Measurements from ENCODE around the gene SHMT2.

The SHMT2 gene

DNA sequence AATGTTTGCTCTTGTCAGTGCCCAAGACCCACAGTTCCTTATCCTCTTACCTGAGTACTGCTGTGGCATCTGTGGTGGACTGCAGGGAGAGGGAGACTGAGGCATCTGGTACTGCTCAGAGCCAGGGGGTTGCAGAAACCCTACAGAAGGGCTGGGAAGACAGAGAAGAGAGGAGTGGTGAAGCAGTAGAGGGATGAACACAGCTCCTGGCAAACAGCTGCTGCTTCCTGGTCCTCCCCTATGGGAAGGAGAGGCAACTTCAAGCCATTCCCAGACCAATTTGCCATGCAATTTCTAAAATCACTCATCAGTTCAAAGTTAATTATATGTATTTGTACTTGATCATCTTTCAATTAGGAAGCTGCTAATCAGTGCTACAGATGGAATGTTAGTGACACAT is 37.2 kb downstream of the SHMT2 start:
- H3K27ac ChIP-seq (replicated peaks) = no peak overlapping the region

GRCh38 chr12:57268264-57268663 is 38.8 kb downstream of the SHMT2 start:
- no peak overlapping the region; the same call in 1 of the 2 replicates for H3K27ac ChIP-seq (replicated peaks)
- H3K4me3 ChIP-seq (replicated peaks; ENCODE audit: insufficient read depth, low read length) = no peak overlapping the region
- peak; percentile 15 to 23 for DNase-seq (ENCODE audit: low read depth in 1 of 2, low spot score in 1 of 2)
- TF ChIP-seq SPI1 (IDR thresholded peaks at IDR 0.05; ENCODE audit: borderline replicate concordance, low read depth) (no peak), POLR2AphosphoS5 (IDR thresholded peaks at IDR 0.05; ENCODE audit: low read depth) (no peak), GABPA (IDR thresholded peaks at IDR 0.05; ENCODE audit: low read depth) (no peak)
- TF ChIP-seq, protein P1, sequence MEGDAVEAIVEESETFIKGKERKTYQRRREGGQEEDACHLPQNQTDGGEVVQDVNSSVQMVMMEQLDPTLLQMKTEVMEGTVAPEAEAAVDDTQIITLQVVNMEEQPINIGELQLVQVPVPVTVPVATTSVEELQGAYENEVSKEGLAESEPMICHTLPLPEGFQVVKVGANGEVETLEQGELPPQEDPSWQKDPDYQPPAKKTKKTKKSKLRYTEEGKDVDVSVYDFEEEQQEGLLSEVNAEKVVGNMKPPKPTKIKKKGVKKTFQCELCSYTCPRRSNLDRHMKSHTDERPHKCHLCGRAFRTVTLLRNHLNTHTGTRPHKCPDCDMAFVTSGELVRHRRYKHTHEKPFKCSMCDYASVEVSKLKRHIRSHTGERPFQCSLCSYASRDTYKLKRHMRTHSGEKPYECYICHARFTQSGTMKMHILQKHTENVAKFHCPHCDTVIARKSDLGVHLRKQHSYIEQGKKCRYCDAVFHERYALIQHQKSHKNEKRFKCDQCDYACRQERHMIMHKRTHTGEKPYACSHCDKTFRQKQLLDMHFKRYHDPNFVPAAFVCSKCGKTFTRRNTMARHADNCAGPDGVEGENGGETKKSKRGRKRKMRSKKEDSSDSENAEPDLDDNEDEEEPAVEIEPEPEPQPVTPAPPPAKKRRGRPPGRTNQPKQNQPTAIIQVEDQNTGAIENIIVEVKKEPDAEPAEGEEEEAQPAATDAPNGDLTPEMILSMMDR (IDR thresholded peaks at IDR 0.05; ENCODE audit: insufficient read depth, low read length) = no peak
- TF ChIP-seq, protein P2, sequence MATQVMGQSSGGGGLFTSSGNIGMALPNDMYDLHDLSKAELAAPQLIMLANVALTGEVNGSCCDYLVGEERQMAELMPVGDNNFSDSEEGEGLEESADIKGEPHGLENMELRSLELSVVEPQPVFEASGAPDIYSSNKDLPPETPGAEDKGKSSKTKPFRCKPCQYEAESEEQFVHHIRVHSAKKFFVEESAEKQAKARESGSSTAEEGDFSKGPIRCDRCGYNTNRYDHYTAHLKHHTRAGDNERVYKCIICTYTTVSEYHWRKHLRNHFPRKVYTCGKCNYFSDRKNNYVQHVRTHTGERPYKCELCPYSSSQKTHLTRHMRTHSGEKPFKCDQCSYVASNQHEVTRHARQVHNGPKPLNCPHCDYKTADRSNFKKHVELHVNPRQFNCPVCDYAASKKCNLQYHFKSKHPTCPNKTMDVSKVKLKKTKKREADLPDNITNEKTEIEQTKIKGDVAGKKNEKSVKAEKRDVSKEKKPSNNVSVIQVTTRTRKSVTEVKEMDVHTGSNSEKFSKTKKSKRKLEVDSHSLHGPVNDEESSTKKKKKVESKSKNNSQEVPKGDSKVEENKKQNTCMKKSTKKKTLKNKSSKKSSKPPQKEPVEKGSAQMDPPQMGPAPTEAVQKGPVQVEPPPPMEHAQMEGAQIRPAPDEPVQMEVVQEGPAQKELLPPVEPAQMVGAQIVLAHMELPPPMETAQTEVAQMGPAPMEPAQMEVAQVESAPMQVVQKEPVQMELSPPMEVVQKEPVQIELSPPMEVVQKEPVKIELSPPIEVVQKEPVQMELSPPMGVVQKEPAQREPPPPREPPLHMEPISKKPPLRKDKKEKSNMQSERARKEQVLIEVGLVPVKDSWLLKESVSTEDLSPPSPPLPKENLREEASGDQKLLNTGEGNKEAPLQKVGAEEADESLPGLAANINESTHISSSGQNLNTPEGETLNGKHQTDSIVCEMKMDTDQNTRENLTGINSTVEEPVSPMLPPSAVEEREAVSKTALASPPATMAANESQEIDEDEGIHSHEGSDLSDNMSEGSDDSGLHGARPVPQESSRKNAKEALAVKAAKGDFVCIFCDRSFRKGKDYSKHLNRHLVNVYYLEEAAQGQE (IDR thresholded peaks at IDR 0.05; ENCODE audit: insufficient replicate concordance, low read depth) = no peak
- no peaks in the 10 kb centered on the region for H3K27me3 ChIP-seq (ENCODE audit: insufficient read depth, poor library complexity, severe bottlenecking)

More for the DNA sequence above, 37.2 kb downstream of the SHMT2 start:
- no peak overlapping the region for H3K4me3 ChIP-seq (replicated peaks; ENCODE audit: insufficient read depth, low read length)
- no peak for DNase-seq (ENCODE audit: low read depth in 1 of 2, low spot score in 1 of 2)
- TF ChIP-seq SPI1 (IDR thresholded peaks at IDR 0.05; ENCODE audit: borderline replicate concordance, low read depth) = no peak
- TF ChIP-seq, protein P1 (IDR thresholded peaks at IDR 0.05; ENCODE audit: insufficient read depth, low read length) = no peak
- TF ChIP-seq, protein P2 (IDR thresholded peaks at IDR 0.05; ENCODE audit: insufficient replicate concordance, low read depth) = no peak
- no peak for TF ChIP-seq POLR2AphosphoS5 (IDR thresholded peaks at IDR 0.05; ENCODE audit: low read depth)
- no peak for TF ChIP-seq GABPA (IDR thresholded peaks at IDR 0.05; ENCODE audit: low read depth)
- H3K27me3 ChIP-seq (ENCODE audit: insufficient read depth, poor library complexity, severe bottlenecking) = no peaks in the 10 kb centered on the region

DNA sequence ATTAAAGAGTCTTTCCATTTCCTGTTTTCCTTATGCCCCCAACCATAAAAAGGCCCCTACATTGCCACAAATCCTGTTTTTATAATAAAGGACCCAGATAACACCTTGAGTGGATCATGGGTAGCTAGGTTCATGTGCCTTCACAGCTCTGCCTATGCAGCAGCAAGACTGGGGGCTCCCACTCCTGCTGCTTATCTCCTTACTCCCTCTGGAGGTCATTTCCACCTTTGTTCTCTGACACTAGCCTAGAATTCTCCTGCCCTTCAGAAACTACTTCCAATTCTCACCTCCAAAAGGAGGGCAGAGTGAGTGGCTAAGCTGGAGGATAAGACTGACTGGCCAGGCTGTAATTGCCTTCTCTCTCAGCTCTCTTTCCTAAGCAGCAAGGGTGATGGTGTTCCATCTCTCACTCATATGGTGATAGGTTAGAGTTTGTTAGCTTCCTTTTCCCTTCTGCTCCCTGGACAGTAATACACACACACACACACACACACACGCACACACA is 41.5 kb downstream of the SHMT2 start:
- no peak for TF ChIP-seq POLR2AphosphoS5 (IDR thresholded peaks at IDR 0.05; ENCODE audit: low read depth)
- no peak for TF ChIP-seq GABPA (IDR thresholded peaks at IDR 0.05; ENCODE audit: low read depth)
- TF ChIP-seq SPI1 (IDR thresholded peaks at IDR 0.05; ENCODE audit: borderline replicate concordance, low read depth) = no peak
- TF ChIP-seq, protein P2 (IDR thresholded peaks at IDR 0.05; ENCODE audit: insufficient replicate concordance, low read depth) = no peak
- TF ChIP-seq, protein P1 (IDR thresholded peaks at IDR 0.05; ENCODE audit: insufficient read depth, low read length) = no peak
- no peak for DNase-seq (ENCODE audit: low read depth in 1 of 2, low spot score in 1 of 2)
- no peak overlapping the region for H3K4me3 ChIP-seq (replicated peaks; ENCODE audit: insufficient read depth, low read length)
- H3K27me3 ChIP-seq (ENCODE audit: insufficient read depth, poor library complexity, severe bottlenecking) = no peaks in the 10 kb centered on the region
- no peak overlapping the region for H3K27ac ChIP-seq (replicated peaks)

Data from HL-60 (cell line).